GM19372 (cell line): ENCODE results near the gene MYPN.
"Not testable (repeated sequence)": the region's sequence is repeated elsewhere in the genome, so short reads cannot be mapped to it uniquely, and the experiment has no call there.

Source experiments
- ATAC-seq: cut with Tn5 transposase; IDR thresholded peaks from one replicate; pipeline ENCODE4 v1.9.1; 2021; ENCODE audit warnings: mild to moderate bottlenecking, low read depth, moderate library complexity; ENCODE audit not compliant: unreplicated experiment

Gene MYPN

DNA sequence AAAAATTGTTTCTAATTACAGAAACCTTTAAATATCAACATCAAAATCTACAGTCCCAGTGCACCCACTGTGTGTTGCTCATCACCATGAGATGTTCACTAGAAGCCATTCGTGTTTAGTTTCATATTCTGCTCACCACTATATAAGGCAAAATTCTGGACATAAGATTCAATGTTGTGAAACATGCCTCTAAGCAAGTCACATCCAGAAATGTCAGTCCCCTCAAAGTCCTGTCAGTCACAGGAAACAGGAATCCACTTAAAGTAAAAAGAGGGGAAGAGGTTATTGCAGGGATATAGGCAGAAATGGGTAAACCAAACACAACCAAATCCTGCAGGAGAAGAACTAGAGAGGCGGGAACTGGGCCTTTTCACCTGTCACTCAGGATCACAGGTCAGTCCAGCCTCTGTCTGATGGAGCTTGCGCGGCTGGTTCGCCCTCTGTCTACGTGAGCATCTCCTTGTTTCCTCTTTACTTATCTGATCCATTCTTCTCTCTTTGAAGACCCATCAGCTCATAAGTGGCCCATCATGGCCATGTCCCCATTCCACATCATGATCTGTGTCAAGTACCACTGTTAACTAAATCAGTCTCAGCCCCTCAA, 58.4 kb downstream of the MYPN start:
- no peak for ATAC-seq

DNA sequence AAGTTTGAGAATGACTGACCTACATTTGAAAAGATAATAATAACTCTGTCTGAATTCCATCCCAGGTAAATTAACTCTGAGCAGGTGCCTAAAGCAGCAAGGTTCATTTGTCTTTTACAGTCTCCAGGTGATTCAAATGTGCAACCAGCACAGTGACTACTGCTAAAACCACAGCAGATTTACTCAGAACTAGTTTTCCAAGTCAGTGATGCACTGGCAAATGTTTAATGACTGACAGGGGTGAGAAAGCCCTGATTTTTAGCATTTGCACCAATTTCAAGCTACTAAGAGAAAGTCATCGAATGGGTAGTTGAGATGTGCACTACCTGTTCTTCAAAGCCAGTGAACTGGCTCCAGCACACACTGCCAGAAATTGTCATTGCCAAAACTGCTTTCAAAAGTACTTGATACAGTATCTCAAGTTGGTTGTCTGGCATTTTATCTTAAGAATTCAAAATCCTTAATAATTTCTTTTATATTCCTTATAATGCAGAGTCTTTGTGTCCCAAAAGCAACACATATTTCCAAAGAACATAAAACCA, 62.3 kb downstream of the MYPN start:
- no peak for ATAC-seq

DNA sequence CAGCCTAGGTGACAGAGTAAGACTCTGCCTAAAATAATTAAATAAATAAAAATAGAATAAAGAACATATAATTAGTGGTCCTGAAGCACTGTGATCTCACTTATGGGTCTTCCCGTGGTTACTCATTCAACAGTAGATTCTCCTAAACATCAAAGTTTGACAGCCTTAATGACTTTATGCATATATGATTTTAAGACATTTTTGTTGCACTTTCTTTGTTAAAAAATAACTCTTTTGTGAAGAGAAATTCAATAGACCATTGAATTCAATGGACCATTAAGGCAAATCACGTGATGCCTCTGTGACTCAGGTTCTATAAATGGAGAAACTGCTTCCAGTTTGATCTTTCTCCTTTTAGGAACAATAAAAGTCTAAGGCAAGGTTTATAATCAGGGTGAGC, 63.0 kb downstream of the MYPN start:
- no peak for ATAC-seq

DNA sequence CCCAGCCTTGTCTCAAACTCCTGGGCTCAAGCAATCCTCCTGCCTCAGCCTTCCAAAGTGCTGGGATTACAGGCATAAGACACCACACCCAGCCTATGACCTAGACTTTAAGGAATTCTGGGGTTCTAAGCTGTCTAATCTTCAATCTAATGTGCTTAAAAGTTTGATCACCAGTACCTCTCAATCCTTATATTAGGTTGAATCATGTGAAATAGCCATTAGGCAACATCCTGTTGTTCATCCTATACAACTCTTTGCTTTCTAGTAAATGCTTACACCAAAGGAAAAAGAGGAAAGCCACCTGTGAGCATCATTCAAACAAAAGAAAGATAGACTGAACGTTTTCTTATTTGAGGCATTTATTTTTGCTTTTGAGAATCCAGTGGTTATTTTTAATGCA, 66.7 kb downstream of the MYPN start:
- ATAC-seq = no peak

DNA sequence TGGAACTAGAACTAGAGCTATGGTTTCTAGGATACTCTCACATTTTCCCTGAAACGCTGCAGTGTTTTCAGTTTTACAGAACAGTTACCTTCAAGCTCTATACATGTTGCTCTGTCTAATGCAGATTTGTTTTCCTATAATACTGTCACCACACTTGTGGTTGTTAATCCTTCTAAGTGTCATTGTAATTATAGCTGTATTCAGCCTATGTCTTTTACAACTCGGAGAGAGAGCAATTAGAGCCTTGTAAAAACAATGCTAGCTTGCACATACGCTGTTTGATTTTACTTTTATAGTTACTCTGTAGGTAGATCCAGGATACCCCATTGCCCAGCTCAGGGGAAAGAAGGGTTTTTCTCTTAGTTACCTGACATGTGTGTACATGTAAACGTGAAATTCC, 67.5 kb downstream of the MYPN start:
- no peak for ATAC-seq

DNA sequence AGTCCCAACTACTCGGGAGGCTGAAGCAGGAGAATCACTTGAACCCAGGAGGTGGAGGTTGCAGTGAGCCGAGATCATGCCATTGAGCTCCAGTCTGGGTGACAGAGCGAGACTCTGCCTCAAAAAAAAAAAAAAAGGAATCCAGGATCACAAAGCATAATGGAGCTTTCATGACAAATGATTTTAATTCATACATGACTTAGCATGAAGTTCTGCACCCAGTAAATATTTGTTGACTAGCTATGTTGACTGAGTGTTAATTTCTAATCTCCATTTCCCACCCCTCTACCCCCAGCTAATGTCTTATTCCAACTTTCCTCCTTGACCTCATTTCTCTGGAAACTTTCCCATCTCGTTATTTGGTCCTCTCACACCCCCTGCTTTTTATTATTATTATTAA, 69.3 kb downstream of the MYPN start:
- ATAC-seq = no peak

DNA sequence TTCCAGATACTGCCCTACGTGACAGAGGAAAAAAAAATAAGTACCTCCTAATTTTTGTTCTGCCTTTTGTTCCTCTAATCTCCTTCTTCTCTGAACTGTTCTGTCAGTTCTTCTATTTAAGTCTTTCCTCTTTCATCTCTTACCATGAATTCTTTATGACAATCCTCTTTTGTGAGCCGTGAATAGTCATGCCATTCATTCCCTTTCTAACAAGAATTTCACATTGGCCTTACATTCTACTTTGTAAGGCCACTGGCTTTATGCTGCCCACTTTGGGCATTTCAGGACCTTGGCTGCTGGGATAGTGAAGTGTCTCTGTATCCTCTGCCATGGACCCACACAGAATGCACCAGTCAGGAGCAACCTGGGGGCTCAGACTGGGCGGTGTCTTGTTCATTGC, 69.7 kb downstream of the MYPN start:
- ATAC-seq = no peak

DNA sequence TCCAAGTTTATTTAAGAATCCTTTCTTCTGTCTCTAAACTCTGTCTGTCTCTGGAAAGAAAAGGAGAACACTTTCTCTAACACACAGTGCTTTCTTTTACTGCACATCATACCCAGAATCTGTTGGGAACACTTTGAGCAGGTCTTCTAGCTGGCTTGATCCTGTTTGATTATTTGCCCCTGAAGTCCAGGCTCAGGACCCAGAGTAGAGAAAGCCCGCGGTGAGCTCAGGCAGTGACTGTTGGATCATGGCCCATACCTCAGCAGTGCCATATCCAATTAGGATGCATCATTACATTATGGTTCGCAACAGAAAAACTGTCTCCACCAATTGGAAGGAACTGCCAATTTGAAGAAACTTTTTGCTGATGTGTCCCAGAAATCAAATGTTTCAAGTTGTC, 71.2 kb downstream of the MYPN start:
- no peak for ATAC-seq

DNA sequence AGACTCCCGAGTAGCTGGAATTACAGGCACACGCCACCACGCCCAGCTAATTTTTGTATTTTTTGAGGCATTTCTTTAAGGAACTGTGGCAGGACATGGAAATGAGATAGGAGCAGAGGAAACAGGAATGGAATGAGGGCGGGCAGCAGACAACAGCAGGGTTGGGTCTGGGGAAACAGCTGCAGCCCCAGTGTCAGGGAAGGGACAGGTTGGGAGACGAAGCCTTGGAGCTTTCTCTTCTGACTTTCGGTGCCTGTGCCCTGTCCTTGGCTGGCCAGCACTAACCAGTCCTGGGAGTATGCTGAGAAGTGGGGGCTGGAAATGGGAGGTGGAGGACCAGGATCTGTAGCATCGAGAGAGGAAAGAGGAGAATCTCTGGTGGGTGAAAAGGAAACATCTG, 75.3 kb downstream of the MYPN start:
- ATAC-seq = no peak

DNA sequence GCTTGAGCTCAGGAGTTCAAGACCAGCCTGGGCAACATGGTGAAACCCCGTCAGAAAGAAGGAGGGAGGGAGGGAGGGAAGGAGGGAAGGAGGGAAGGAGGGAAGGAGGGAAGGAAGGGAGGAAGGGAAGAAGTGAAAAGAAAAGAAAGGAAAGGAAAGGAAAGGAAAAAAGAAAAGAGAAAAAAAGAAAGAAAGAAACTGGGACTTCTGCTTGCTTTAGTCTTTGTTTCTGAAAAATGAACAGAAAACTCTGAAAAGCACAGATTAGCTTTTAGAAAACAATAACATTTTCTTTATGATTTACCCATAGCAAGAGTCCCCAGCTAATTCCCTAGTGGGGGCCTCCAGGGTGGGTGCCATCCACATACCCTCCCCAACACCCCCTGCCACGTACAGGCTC, 75.8 kb downstream of the MYPN start:
- no peak for ATAC-seq

DNA sequence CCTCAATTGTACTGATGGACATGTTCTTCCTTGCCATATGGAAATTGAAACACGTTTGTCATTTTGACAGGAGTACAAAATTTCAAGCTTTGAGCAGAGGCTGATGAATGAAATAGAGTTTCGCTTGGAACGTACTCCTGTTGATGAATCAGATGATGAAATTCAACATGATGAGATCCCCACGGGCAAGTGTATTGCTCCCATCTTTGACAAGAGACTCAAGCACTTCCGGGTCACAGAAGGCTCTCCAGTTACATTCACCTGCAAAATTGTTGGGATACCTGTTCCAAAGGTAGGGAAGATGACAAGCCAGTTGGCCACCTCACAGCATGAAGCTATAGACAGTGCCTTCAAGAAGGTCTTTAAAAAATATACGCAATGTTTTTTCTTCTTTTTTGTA, 79.5 kb downstream of the MYPN start:
- no peak for ATAC-seq

DNA sequence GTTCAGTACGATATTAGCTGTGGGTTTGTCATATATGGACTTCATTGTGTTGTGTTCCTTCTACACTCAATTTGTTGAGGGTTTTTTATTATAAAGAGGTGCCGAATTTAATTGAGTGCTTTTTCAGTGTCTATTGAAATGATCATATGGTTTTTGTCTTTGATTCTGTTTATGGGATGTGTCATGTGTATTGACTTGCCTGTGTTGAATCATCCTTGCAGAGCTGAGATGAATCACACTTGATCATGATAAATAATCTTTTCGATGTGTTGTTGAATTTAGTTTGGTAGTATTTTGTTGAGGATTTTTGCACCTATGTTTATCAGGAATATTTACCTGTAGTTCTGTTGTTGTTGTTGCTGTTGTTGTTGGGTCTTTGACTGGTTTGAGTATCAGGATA, 82.8 kb downstream of the MYPN start:
- ATAC-seq = no peak

DNA sequence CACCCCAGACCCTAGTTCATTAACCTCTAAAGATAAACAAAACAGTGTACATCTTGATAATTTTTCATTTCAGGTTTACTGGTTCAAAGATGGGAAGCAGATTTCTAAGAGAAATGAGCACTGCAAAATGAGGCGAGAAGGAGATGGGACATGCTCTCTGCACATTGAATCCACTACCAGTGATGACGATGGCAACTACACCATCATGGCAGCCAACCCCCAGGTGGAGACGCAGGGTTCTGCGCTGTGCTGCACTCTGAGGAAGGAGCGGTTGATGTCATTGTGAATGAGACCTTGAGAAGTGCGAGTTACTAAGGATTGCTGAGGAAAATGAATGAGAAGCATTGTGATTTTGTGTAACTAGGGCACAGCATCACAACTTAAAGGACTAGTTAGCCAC, 85.0 kb downstream of the MYPN start:
- no peak for ATAC-seq

DNA sequence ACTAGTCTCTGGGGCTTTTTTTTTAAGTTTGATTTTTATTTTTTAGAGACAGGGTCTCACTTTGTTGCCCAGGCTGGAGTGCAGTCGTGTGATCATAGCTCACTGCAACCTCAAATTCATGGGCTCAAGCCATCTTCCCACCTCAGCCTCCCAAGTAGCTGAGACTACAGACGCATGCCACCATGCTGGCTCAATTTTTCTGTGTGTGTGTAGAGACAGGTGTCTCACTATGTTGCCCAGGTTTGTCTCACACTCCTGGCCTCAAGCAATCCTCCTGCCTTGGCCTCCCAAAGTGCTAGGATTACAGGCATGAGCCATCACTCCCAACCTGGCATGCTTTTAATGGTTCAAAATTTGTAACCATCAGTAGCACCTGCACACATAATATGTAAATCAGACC, 86.5 kb downstream of the MYPN start:
- ATAC-seq = not testable (repeated sequence)

DNA sequence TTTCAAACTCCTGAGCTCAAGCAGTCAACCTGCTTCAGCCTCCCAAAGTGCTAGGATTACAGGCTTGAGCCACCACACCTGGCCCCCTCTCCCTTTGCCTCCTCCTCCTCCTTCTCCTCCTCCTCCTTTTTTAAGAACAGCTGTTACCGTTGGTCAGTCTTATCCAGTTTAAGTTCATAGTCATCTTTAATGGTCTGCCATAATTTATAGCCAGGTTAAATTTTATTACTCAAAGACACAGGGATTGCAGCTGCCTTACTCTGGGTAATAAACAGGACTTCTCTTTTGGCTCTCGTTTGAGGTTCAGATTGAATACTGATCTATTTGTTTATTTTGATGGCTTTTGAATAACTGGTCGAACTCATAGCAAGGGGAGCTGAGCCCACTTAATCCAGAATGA, 87.4 kb downstream of the MYPN start:
- no peak for ATAC-seq

DNA sequence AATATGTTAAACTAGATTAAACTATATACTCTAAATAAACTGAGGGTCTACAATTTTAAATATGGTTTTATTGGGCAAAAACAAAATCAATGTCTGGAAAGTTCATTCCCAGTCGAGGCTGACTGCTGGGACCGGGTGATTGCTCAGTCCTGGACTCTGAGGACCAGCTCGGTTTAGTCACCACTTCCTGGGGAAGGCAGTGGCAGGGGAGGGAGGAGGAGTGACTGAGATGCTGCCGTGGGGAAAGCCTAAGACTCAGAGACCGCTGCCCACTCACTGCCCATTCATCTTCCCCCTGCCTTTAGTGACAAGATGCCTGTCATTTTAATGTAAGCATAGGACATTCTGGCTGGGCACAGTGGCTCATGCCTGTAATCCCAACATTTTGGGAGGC, 93.7 kb downstream of the MYPN start:
- no peak for ATAC-seq

DNA sequence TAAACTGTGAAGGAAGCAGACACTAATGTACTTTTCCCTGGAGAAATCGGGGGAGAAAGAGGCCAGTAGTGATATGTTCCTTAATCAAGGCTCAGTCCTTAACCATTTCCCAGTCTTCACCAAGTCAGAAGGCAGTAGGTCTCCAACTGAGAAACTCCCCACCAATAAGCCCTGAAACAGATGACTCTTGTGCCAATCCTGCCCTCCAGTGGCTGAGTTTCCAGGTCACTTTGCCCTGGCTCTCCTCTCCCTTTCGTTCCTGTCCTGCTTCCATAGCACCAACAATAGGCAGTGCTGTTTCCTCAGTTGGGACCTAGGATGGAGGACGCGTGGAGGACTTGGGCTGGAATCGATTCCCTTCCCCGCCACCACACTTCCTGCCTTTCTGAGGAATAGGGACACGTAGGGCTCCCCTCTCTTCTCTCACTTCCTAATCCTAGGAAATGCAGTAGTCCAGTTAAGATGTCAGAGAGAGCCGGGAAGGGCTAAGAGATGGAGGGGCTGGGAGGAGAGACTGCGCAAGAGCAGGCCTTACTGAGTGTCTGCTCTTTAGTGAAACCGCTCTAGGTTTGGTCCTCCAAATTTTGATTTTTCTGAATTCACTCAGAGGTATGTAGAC, 99.2 kb downstream of the MYPN start:
- ATAC-seq = no peak

DNA sequence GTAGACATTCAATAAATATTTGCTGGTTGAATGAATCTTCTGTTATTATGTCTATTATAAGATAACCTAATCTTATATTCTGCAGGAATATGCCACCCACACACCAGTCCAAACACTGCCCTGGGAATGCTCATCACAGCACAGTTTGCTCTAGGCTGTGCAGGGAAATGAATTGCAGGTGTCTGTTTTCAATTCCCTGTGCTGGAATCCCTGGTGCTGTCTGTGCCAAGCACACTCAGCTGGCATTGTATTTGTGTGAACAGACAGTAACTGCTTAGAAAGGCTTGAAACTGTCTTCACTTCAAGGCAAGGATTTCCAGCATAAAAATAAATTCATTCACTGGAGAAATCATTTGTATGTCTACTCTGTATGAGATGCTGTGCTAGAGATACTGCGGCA, 102.4 kb downstream of the MYPN start:
- ATAC-seq = no peak

DNA sequence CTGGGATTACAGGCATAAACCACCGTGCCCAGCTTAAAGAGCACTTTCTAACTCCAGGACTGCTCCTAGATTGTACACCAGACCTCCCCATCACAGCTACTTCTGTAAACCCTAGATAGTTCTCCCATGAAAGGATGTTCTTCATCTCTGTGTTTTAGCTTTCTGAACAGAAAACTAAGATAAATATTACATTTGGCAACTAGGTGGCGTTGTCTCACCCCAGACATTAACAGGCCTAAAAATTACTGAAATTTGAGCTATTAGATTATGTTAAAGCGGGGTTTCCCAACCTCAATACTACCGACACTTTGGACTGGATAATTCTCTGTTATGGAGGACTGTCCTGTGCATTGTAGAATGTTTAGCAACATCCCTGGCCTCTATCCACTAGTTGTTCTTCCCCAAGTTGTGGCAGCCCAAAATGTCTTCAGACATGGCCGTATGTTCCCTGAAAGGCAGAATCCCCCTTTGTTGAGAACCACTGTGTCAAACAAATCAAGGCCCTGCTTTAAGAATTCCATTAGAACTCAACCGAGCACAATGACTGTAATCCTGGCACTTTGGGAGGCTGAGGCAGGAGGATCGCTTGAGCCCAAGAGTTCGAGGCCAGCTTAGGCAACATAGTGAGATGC, 103.5 kb downstream of the MYPN start:
- no peak for ATAC-seq

DNA sequence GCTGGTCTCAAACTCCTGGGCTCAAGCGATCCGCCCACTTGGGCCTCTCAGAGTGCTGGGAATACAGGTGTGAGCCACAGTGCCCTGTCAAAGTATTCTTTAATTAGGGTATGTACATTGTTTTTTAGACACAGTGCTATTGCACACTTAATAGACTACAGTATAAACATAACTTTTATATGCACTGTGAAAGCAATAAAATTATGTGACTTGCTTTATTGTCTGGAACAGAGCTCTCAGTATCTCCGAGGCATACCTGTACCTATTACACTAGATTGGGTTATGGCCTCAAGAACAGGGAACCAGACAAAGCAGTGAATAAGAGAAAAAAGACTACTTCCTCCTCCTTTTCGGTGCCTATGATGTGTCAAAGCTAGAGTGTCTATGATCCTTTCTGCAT, 109.5 kb downstream of the MYPN start:
- ATAC-seq = no peak

DNA sequence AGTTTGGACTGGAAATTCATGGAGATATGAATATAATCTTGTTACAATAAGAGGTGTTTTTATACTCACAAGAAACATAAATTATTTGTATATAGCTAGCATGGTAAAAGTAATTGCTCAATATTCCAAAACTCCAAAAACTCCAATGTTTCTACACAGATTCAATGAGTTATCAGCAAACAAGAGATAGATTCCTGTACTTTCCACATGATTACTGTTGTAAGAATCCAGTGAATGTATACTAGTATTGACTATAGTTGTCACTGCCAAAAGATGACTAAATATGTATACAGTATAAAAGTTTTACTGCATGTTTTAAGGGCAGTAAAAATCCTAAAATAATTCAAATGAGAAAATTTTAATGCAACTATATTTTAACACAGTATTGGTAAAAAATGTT, 111.9 kb downstream of the MYPN start:
- ATAC-seq = no peak

DNA sequence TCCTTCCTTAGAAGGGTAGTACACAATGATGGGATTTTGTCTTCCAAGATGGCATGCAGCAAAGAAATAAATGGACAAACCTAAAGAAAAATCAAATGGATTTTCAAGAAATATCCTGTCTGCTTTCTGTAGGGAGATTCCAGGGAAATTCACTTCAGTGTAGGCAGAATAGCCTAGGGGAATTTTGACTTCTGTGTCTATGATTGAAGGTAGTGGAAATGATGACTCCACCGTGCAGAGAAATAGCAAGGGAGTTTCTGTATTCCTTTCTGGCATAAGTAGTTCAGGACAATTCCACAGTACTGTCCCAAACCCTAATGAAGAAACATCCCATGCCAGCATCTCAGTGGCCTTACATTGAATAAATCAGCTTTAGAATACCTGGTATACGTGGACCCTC, 113.1 kb downstream of the MYPN start:
- no peak for ATAC-seq
